Mucosa of descending colon (tissue), 3 donors: ENCODE measurements around the gene KRTDAP. TPM values are rescaled to one million over a fixed set of nuclear protein-coding genes. Genes with fewer than 3 reads are reported as not detected.
"Not testable (repeated sequence)": the region's sequence is repeated elsewhere in the genome, so short reads cannot be mapped to it uniquely, and the experiment has no call there.

Experiments used
- ATAC-seq: fragments of 200-7000 bp; cut with Tn5 transposase; one replicate; pipeline ENCODE4 v1.9.1; 2020; ENCODE audit warnings: mild to moderate bottlenecking, moderate library complexity
- DNase-seq, 3 donors: peaks; one replicate each; pipeline ENCODE4 v3.0.0-alpha.2; 2020
- H3K36me3 ChIP-seq: fragments of 200-600 bp; one replicate; pipeline ENCODE4 v1.8.0; 2021; ENCODE audit warnings: low read depth, mild to moderate bottlenecking
- H3K4me1 ChIP-seq: fragments of 200-600 bp; one replicate; pipeline ENCODE4 v1.8.0; 2021; ENCODE audit warnings: low read depth, mild to moderate bottlenecking
- H3K4me3 ChIP-seq: fragments of 200-600 bp; one replicate; pipeline ENCODE4 v1.8.0; 2021; ENCODE audit warnings: mild to moderate bottlenecking
- H3K9me3 ChIP-seq: fragments of 200-600 bp; one replicate; pipeline ENCODE4 v1.8.0; 2021; ENCODE audit warnings: mild to moderate bottlenecking
- CTCF ChIP-seq: fragments of 200-600 bp; IDR thresholded peaks from one replicate; pipeline ENCODE4 v1.8.0; 2022; ENCODE audit warnings: antibody characterized with exemption, mild to moderate bottlenecking
- intact Hi-C, 2 donors: fragments of 100-400 bp; cut with DNase I in 1 of 2; cut with micrococcal nuclease in 1 of 2; formaldehyde crosslinking; loops; one replicate each; pipeline versions ENCODE4 v1.11.0 to v1.11.1; 2022; cut with DNase I, micrococcal nuclease
- total RNA-seq, 3 donors: library from RNA; stranded (reverse); fragmentation: NEBNext Ultra II Directional in 2 of 3; extraction: Animal tissue kit (Norgen Biotek cat#: 25700) in 2 of 3; gene quantifications; one replicate each; pipeline versions ENCODE4 v1.2.1 to v1.2.4, GENCODE V29; 2021 to 2023
- donor health status: DM: no; HTN: no; CAD: no; lungs with moderate emphysema.
- donor health status: DM: no; HTN: no; CAD: no.
- donor health status: DM: no; HTN: yes; CAD: no.

KRTDAP gene
- total RNA-seq, 3 donors from 2014 or later: not detected

DNA sequence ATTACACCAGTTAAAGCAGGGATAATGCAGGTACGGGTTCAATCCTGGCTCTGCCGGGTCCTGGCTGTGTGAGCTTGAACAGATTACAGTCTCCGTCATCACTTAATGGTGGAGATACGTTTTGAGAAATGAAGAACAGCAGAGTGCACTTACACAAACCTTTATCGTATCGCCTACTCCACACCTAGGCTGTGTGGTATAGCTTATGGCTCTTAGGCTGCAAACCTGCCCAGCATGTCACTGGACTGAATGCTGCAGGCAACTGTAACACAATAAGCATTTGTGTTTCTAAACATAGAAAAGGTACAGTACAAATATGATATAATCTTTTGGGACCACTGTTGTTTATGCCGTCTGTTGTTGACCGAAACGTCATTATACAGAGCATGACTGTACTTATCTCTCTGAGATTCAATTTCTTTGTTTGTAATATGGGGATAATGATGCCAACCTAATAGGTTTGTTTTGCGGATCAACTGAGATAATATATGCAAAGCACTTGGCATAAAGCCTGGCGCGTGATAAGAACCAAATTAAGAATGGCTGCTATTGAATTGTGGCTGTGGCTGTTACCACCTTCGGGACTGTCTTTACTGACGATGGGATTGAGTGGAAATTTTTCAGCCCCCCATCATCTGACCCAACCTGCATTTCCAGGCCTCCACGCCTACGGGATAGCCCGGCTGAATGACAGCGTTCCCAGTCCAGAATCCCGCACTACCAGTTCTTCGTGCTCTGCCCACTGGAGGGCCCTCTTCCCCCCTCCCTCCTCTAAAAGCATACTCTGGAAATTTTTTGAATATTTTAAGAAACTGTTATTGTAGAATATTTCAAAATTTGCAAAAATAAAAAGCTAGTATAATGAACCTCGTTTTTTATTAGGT is 11.2 kb downstream of the KRTDAP start:
- ATAC-seq (no peak), DNase-seq (no peak)
- no peaks in the 10 kb centered on the region for H3K36me3 ChIP-seq
- TF ChIP-seq CTCF: no peak
- H3K4me3 ChIP-seq: no peak overlapping the region
- no peaks in the 10 kb centered on the region for H3K4me1 ChIP-seq
- H3K9me3 ChIP-seq: no peaks in the 10 kb centered on the region
- intact Hi-C loops: no loop called here

DNA sequence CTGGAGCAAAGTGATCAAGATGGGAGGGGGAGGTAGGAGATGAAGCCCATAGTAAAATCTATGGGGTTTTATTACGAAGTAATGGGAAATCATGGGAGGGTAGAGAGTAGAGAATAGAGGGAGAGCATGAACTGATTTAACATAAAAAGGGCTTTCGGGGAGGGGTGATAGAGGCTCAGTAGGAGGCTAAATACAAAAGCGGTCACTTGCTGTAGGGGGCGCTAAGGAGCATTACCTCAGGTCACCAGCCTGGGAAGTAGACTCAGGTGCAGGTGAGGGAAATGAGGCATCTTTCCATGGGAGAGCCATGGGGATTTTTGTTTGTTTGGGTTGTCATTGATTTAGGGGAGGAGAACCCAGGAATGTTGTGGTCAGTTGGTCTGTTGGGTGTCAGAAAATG is 14.1 kb downstream of the KRTDAP start:
- no peaks in the 10 kb centered on the region for H3K9me3 ChIP-seq
- no peak for TF ChIP-seq CTCF
- H3K4me3 ChIP-seq: no peak overlapping the region
- no peak for ATAC-seq
- intact Hi-C loops: no loop called here
- no peak for DNase-seq
- no peaks in the 10 kb centered on the region for H3K4me1 ChIP-seq
- H3K36me3 ChIP-seq: no peaks in the 10 kb centered on the region

- H3K9me3 ChIP-seq, DNase-seq, H3K36me3 ChIP-seq, H3K4me1 ChIP-seq, H3K4me3 ChIP-seq, ATAC-seq, intact Hi-C loops: not testable (repeated sequence)
Observed at GRCh38 chr19:35474594-35474993, 15.7 kb downstream of the KRTDAP start.

- no peak for ATAC-seq
- TF ChIP-seq CTCF: no peak
- Histone ChIP-seq H3K36me3 (no peaks in the 10 kb centered on the region), H3K4me1 (no peaks in the 10 kb centered on the region), H3K4me3 (no peak overlapping the region), H3K9me3 (no peaks in the 10 kb centered on the region)
- intact Hi-C loops: no loop called here
- no peak for DNase-seq
Observed at GRCh38 chr19:35474104-35474503, 16.2 kb downstream of the KRTDAP start.

GRCh38 chr19:35471946-35472345 is 18.3 kb downstream of the KRTDAP start:
- intact Hi-C loops: no loop called here

GRCh38 chr19:35471075-35471474 is 19.2 kb downstream of the KRTDAP start:
- H3K4me3 ChIP-seq, H3K9me3 ChIP-seq, H3K4me1 ChIP-seq, H3K36me3 ChIP-seq, ATAC-seq, DNase-seq, intact Hi-C loops: not testable (repeated sequence)

More at GRCh38 chr19:35471946-35472345, 18.3 kb downstream of the KRTDAP start:
- H3K9me3 ChIP-seq: no peaks in the 10 kb centered on the region
- no peak for ATAC-seq
- no peaks in the 10 kb centered on the region for H3K36me3 ChIP-seq
- TF ChIP-seq CTCF: no peak
- no peaks in the 10 kb centered on the region for H3K4me1 ChIP-seq
- no peak for DNase-seq
- H3K4me3 ChIP-seq: no peak overlapping the region
